H1 (cell line): ENCODE data around the gene REL. TPM values are rescaled to one million over a fixed set of nuclear protein-coding genes. Genes with fewer than 3 reads are reported as not detected.

Source experiments
- ATF3 ChIP-seq: IDR thresholded peaks from 2 replicates; pipeline ENCODE4 v1.6.1; 2011; ENCODE audit warnings: low read depth, mild to moderate bottlenecking, low read length; ENCODE audit not compliant: insufficient read depth
- SUZ12 ChIP-seq: fragments of 200-600 bp; sonication (generic); IDR thresholded peaks from 2 replicates; pipeline ENCODE4 v1.6.1; 2012; ENCODE audit warnings: mild to moderate bottlenecking, inconsistent platforms, low read length, moderate library complexity, mixed read lengths
- TAF7 ChIP-seq: optimal IDR thresholded peaks from 2 replicates; pipeline ENCODE3; 2011; ENCODE audit warnings: low read depth, mild to moderate bottlenecking, inconsistent platforms, low read length, moderate library complexity, borderline replicate concordance
- polyA plus RNA-seq, 7 experiments: library from polyadenylated mRNA; depleted of rRNA in 3 of 7; stranded (reverse) in 5 of 7; unstranded in 2 of 7; fragments of >200 nt in 5 of 7; fragments of 200-250 nt in 2 of 7; gene quantifications; 1 replicate in 5 of 7; 2 replicates in 1 of 7; 4 replicates in 1 of 7; pipeline versions ENCODE4 v1.2.1 to v1.2.3, GENCODE V29; 2011 to 2013; ENCODE audit warnings: missing spikeins in 2 of 7, mixed read lengths in 2 of 7
- total RNA-seq: library from RNA; stranded (reverse); fragmentation: NEBNext Ultra II Directional; extraction: Animal tissue kit (Norgen Biotek cat#: 25700); gene quantifications from 2 replicates; pipeline ENCODE4 v1.2.1, GENCODE V29; 2021

REL gene
- total and polyA plus RNA-seq, 2 of the 8 experiments (the other 6 are each of a cell fraction or from before 2014, with no cell fraction given) = 1.5 to 7.5 TPM

- TF ChIP-seq SUZ12 (no peak), TAF7 (no peak), ATF3 (no peak)
Measured at GRCh38 chr2:60885683-60886082, 4.3 kb downstream of the REL start (continued).
